NCI-H446 (cell line): ENCODE results near the gene TNKS2.
A peak's percentile ranks its signal among the peaks of the same experiment; 100 is the strongest.
"Not testable (repeated sequence)": the region's sequence is repeated elsewhere in the genome, so short reads cannot be mapped to it uniquely, and the experiment has no call there.

Source experiments
- DNase-seq, 2 experiments: peaks; one replicate each; lab custom pipeline; 2025; lab: John Stamatoyannopoulos, UW

Gene TNKS2

GRCh38 chr10:91797874-91798648 lies at the start of gene TNKS2:
Gene TNKS2 (plus strand): TSS chr10:91798426. CDS start chr10:91798691, 265 bp downstream.
- DNase-seq = peak; percentile 88 to 93

- not testable (repeated sequence) for DNase-seq
Observed at GRCh38 chr10:91749592-91749991, 48.6 kb upstream of the TNKS2 start.

GRCh38 chr10:91756286-91756685 lies 41.9 kb upstream of the TNKS2 start:
- no peak for DNase-seq

DNA sequence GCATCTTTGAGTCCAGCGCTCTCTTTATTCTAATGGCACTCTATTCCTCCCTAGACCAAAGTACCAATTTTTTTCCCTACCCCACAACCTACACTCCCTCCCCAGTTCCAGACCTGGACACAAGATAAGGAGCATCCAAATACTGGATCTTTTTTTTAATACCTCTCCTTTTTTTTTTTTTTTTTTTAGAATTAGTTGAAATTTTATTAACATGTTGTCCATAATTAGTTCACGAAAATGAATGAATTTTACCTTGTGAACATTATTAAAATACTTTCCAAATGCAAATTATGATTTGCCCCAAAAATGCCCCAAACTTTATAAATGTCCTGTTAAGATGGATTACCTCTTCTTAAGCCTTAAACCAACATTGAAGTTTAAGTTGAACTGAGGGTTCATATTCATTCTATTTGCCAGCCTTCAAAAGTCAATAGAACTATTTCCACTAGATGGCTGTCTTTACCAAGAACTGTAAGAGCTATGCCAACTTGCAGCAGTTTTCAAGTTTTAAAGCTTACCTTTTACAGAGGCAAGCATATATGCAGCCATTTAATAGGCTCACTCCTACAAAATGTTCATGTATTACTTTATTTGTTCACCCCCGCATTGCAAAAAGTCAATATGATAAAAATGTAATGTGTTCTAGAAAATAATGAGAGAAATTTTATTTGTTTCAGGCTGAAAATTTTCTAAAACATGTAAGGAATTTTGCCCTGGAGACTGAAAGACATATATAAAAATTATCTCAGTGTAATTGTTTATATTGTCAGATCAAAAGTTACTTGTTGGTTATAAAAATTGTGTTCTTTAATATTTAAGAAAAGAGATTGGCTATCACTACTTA lies 39.7 kb upstream of the TNKS2 start:
- peak; percentile 4 to 32 for DNase-seq

GRCh38 chr10:91759581-91759986 lies 38.6 kb upstream of the TNKS2 start:
- no peak for DNase-seq

GRCh38 chr10:91761721-91762120 lies 36.5 kb upstream of the TNKS2 start:
- DNase-seq = no peak

- DNase-seq = no peak
Observed at GRCh38 chr10:91762878-91763277, 35.3 kb upstream of the TNKS2 start.

- DNase-seq = no peak
Observed at GRCh38 chr10:91766676-91767075, 31.6 kb upstream of the TNKS2 start.

GRCh38 chr10:91768123-91768522 lies 30.1 kb upstream of the TNKS2 start:
- no peak for DNase-seq

DNA sequence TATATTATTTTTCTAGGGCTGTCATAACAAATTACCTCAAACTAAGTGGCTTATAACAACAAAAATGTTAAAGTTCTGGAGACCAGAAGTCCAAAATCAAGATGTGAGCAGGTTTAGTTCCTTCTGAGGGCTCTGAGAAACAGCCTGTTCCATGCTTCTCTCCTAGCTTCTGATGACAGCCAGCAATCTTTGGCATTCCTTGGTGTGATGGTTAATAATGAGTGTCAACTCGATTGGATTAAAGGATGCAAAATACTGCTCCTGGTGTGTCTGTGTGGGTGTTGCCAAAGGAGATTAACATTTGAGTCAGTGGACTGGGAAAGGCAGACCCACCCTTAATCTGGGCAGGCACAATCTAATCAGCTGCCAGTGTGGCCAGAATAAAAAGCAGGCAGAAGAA lies 26.3 kb upstream of the TNKS2 start:
- no peak for DNase-seq

DNA sequence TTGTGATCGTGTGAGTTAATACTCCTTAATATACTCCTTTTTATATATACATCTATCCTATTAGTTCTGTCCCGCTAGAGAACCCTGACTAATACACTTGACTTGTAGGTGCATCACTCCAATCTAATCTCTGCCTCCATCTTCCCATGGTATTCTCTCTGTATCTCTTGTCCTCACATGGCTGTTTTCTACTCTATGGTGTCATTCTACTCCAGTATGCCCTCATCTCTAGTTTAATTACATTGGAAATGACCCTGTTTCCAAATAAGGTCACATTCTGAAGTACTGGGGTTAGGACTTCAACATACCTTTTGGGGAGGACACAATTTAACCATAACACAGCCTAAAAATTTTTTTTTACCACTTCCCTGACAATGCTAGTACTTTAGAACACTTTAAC lies 25.8 kb upstream of the TNKS2 start:
- no peak for DNase-seq

DNA sequence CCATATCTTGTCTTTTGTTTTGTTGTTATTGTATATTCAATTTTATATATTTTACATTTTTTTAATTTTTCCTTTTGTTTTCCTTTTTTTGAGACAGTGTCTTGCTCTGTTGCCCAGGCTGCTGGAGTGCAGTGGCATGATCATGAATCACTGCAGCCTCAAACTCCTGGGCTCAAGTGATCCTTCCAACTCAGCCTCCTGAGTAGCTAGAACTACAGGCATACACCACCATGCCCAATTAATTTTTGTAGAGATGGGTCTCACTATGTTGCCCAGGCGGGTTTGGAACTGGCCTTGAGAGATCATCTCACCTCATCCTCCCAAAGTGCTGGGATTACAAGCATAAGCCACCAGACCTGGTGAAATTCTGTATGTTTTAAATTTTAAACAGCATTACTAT lies 25.4 kb upstream of the TNKS2 start:
- no peak for DNase-seq

DNA sequence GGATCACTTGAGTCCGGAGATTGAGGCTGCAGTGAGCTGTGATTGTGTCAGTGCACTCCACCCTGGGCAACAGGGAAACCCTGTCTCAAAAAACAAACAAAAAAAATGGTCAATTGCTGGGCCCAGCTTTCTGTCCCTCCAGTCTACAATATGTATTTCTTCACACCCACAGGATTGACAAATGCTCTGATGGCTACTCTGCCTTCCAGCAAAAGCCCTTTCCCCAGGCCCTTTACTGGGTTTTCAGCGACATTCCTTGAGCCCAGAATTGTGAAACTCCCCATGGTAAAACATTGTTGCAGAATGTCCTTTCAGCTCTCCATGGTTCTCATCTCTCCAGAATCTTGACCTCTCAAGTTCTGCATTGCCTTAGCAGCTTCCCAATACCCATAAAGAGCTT lies 23.7 kb upstream of the TNKS2 start:
- DNase-seq = no peak

DNA sequence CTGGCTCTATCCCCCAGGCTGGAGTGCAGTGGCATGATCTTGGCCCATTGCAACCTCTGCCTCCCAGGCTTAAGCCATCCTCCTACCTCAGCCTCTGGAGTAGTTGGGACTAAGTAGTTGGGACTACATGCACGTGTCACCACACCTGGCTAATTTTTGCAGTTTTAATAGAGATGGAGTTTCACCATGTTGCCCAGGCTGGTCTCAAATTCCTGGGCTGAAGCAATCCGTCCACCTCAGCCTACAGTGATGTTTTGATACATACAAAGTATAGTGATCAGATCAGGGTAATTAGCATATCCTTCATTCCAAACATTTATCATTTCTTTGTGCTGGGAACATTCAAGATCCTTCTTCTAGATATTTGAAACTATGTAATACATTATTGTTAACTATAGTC lies 22.5 kb upstream of the TNKS2 start:
- no peak for DNase-seq

GRCh38 chr10:91776266-91776665 lies 22.0 kb upstream of the TNKS2 start:
- no peak for DNase-seq

- no peak for DNase-seq
Observed at GRCh38 chr10:91778485-91778884, 19.7 kb upstream of the TNKS2 start.

GRCh38 chr10:91779011-91779605 lies 19.1 kb upstream of the TNKS2 start:
- no peak for DNase-seq

GRCh38 chr10:91782539-91782938 lies 15.7 kb upstream of the TNKS2 start:
- no peak for DNase-seq

DNA sequence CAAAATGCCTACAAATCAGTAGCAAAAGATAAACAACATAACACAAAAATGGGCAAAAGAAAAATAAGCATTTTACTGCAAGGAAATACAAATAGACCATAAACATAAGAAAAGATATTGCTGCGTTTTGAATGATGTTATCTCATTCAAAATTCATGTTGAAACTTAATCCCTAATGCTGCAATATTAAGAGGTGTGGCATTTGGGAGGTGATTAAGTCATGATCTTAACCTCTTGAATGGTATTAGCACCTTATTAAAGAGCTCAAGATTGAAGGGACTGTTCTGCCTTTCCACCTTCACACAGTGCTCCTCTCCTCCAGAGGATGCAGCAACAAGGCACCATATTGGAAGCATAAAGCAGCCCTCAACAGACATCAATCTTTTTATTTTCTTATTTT lies 12.4 kb upstream of the TNKS2 start:
- no peak for DNase-seq

GRCh38 chr10:91787258-91787657 lies 11.0 kb upstream of the TNKS2 start:
- DNase-seq = no peak

GRCh38 chr10:91787810-91788209 lies 10.4 kb upstream of the TNKS2 start:
- DNase-seq = no peak

DNA sequence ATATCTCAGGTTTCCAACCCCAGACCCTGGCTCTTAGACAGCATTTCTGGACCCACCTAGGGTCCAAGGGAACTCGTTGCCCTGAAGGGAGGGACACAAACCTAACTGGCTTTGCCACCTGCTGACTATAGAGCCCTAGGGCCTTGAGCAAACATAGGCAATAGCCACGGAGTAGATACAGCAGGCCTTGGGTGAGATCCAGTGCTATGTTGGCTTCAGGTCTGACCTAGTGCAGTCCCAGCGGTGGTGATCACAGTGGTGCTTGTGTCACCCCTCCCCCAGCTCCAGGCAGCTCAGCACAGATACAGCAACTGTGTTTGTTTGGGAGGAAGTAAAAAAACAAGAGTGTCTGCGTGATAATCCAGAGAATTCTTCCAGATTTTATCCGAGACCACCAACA lies 9.7 kb upstream of the TNKS2 start:
- no peak for DNase-seq
